Astrocyte of the spinal cord (primary cell): ENCODE results near the gene MTG2.

Source experiments
- DNase-seq: peaks from one replicate; pipeline ENCODE4 v3.0.0; 2011; ENCODE audit warnings: low read depth, low spot score
- H3K4me3 ChIP-seq: 2 replicates; pipeline ENCODE4 v1.5.1; 2011; ENCODE audit warnings: low read depth, mild to moderate bottlenecking, low read length, moderate library complexity
- CTCF ChIP-seq: IDR thresholded peaks from 2 replicates; pipeline ENCODE4 v1.5.1; 2012; ENCODE audit warnings: low read depth, mild to moderate bottlenecking, low read length, inconsistent platforms
- in situ Hi-C: cut with HindIII; loops from 2 replicates; pipeline ENCODE4 v1.10.0; 2017; ENCODE audit warnings: low sequenced_read_pairs

MTG2 gene

GRCh38 chr20:62178316-62179161 lies 4.3 kb upstream of the MTG2 start:
- in situ Hi-C loops, result no loop called here
- no peak overlapping the region for H3K4me3 ChIP-seq
- DNase-seq, result no peak
- TF ChIP-seq CTCF, result no peak

GRCh38 chr20:62179162-62179504 lies 3.7 kb upstream of the MTG2 start:
- DNase-seq, result no peak
- no peak overlapping the region for H3K4me3 ChIP-seq
- in situ Hi-C loops, result no loop called here
- no peak for TF ChIP-seq CTCF

GRCh38 chr20:62181808-62182207 lies 1.0 kb upstream of the MTG2 start:
- peak overlapping the region; percentile 97 for H3K4me3 ChIP-seq
- TF ChIP-seq CTCF, result no peak
- in situ Hi-C loops, result no loop called here
- DNase-seq, result no peak

GRCh38 chr20:62183426-62184142 lies 756 bp downstream of the MTG2 start:
- H3K4me3 ChIP-seq, result peak overlapping the region; percentile 97
- no peak for TF ChIP-seq CTCF
- in situ Hi-C loops, result no loop called here
- peak; percentile 4 for DNase-seq

GRCh38 chr20:62186096-62186426 lies 3.2 kb downstream of the MTG2 start:
- TF ChIP-seq CTCF, result no peak
- no peak overlapping the region for H3K4me3 ChIP-seq

GRCh38 chr20:62186887-62187866 lies 4.3 kb downstream of the MTG2 start:
- no peak for DNase-seq
- H3K4me3 ChIP-seq, result no peak overlapping the region
- in situ Hi-C loops, result no loop called here
- no peak for TF ChIP-seq CTCF

More at GRCh38 chr20:62186096-62186426, 3.2 kb downstream of the MTG2 start:
- in situ Hi-C loops, result no loop called here
- no peak for DNase-seq
